Measurements from ENCODE around the gene WDR20.
"Not testable (repeated sequence)": the region's sequence is repeated elsewhere in the genome, so short reads cannot be mapped to it uniquely, and the experiment has no call there.

WDR20 gene

DNA sequence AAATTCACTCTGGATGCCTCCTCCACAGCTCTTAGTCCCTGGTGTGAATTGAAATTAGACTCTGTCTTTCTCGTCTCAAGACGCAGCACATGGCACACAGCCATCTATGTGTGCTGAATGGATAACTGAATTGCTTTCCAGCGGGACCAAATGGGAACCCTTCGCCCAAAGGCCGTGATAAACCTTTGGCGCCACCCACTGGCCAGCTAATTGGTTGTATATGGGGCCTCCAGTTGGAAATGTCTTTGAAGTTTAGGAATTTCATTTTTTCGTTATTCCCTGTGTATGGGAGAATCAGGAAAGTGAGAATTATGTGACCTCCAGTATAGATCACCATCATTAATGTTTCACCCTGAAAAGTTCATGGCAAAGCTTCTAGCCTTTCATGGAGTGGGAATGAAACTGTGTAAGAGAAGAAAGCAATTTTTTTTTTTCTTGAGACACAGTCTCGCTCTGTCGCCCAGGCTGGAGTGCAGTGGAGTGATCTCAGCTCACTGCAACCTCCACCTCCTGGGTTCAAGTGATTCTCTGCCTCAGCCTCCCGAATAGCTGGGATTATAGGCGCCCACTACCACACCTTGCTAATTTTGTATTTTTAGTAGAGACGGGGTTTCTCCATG lies 43.0 kb upstream of the WDR20 start:
- DNase-seq (ENCODE audit: extremely low read depth, low read depth) = peak; percentile 50
- TF ChIP-seq, protein P1, sequence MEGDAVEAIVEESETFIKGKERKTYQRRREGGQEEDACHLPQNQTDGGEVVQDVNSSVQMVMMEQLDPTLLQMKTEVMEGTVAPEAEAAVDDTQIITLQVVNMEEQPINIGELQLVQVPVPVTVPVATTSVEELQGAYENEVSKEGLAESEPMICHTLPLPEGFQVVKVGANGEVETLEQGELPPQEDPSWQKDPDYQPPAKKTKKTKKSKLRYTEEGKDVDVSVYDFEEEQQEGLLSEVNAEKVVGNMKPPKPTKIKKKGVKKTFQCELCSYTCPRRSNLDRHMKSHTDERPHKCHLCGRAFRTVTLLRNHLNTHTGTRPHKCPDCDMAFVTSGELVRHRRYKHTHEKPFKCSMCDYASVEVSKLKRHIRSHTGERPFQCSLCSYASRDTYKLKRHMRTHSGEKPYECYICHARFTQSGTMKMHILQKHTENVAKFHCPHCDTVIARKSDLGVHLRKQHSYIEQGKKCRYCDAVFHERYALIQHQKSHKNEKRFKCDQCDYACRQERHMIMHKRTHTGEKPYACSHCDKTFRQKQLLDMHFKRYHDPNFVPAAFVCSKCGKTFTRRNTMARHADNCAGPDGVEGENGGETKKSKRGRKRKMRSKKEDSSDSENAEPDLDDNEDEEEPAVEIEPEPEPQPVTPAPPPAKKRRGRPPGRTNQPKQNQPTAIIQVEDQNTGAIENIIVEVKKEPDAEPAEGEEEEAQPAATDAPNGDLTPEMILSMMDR (IDR thresholded peaks at IDR 0.05; ENCODE audit: low read depth, low read length) = peak; percentile 84

GRCh38 chr14:102097441-102098135 lies 42.1 kb upstream of the WDR20 start:
- no peak for DNase-seq (ENCODE audit: extremely low read depth, low read depth)
- TF ChIP-seq, protein P1 (IDR thresholded peaks at IDR 0.05; ENCODE audit: low read depth, low read length) = no peak

GRCh38 chr14:102103062-102103695 lies 36.5 kb upstream of the WDR20 start:
- no peak for DNase-seq (ENCODE audit: extremely low read depth, low read depth)
- TF ChIP-seq, protein P1 (IDR thresholded peaks at IDR 0.05; ENCODE audit: low read depth, low read length) = no peak

DNA sequence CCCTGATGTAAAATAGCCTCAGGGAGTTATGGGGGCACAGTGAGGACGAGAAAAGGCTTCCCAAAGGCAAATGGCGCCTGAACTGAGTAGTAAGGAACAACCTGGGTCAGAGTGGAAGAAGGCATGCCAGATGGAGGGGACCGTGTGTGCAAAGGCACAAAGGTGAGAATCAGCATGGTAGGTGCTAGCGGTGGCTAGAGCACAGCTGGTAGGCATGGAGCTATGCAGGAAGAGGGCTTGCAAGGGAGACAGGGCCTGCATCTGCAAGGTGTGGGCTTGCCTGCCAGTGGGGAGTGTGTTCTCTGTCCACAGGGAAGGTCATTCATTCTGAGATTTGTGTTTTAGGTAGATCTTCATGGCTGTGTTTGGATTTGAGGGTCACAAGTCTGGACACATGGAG lies 34.3 kb upstream of the WDR20 start:
- TF ChIP-seq, protein P1 (IDR thresholded peaks at IDR 0.05; ENCODE audit: low read depth, low read length) = no peak
- no peak for DNase-seq (ENCODE audit: extremely low read depth, low read depth)

DNA sequence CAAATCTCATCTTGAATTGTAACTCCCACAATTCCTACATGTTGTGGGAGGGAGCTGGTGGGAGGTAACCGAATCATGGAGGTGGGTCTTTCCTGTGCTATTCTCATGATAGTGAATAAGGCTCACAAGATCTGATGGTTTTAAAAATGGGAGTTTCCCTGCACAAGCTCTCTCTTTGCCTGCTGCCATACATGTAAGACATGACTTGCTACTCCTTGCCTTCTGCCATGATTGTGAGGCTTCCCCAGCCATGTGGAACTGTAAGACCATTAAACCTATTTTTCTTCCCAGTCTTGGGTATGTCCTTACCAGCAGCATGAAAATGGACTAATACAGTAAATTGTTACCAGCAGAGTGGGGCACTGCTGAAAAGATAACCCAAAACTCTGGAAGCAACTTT lies 30.4 kb upstream of the WDR20 start:
- DNase-seq (ENCODE audit: extremely low read depth, low read depth) = not testable (repeated sequence)

GRCh38 chr14:102111101-102111500 lies 28.6 kb upstream of the WDR20 start:
- TF ChIP-seq, protein P1 (IDR thresholded peaks at IDR 0.05; ENCODE audit: low read depth, low read length) = no peak
- DNase-seq (ENCODE audit: extremely low read depth, low read depth) = no peak

DNA sequence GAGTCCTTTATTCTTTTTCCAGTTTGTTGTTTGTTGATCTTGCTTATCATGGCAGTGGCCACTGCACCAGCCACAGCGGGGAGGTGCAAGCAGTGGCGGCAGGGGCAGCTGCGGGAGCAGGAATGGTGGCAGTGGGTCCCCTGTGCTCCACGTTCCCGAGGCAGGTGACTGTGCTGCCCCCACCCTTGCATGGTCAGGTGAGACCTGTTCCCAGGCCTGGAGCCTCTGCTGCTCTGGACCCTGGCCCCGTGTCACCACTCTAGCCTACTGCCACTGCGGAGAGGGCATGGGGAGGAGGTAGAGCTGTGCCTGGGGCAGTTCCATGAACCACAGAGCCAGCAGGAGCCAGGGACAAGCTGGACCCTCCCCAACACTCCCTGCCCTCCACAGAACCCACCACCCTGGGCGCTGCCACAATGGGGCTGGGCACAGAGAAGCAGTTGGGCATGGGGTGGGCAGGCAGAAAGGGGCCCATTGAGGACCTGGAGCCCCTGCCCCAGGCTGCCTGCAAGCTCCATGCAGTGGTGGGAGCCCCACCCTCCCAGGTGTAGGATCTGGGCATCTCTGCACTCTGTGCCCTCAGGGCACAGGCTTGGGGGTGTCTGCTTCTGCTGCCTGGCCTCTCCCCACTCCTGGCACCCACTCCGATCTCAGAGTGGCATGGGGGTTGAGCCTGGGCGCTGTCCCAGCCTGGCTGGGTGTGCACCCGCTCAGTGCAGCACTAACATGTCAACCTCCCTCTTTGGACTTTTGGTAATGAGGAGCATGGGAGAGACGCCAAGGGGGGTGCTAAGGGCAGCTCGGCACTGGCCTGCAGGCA lies 23.1 kb upstream of the WDR20 start:
- TF ChIP-seq, protein P1 (IDR thresholded peaks at IDR 0.05; ENCODE audit: low read depth, low read length) = no peak
- no peak for DNase-seq (ENCODE audit: extremely low read depth, low read depth)

Data from AG09319 (cell line).